ENCODE data around the gene NFKBIB.

DNA sequence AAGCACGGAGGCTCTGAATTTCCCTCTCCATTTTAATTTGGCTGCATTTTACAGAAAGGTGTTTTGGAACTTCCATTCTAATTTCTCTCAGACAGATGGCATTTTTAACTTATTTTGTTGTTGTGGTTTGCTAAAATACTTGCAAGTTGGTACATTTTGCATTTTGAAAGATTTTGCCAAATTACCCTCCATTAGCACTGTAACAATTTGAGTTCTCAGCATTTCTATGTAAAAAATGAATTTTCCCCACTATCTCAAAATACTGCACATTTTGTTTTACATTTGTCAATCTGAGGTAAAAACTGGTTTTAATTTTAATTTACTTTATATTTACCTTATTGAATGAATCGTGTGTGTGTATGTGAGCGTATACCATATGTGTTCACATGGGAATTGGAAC lies 43.0 kb upstream of the NFKBIB start:
- TF ChIP-seq, protein P1, sequence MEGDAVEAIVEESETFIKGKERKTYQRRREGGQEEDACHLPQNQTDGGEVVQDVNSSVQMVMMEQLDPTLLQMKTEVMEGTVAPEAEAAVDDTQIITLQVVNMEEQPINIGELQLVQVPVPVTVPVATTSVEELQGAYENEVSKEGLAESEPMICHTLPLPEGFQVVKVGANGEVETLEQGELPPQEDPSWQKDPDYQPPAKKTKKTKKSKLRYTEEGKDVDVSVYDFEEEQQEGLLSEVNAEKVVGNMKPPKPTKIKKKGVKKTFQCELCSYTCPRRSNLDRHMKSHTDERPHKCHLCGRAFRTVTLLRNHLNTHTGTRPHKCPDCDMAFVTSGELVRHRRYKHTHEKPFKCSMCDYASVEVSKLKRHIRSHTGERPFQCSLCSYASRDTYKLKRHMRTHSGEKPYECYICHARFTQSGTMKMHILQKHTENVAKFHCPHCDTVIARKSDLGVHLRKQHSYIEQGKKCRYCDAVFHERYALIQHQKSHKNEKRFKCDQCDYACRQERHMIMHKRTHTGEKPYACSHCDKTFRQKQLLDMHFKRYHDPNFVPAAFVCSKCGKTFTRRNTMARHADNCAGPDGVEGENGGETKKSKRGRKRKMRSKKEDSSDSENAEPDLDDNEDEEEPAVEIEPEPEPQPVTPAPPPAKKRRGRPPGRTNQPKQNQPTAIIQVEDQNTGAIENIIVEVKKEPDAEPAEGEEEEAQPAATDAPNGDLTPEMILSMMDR (IDR thresholded peaks at IDR 0.05; ENCODE audit: low read depth, low read length): no peak
- no peak for TF ChIP-seq EZH2phosphoT487 (IDR thresholded peaks at IDR 0.05; ENCODE audit: low read depth)
